AG04449 (cell line): Measurements from ENCODE around the gene LRRTM4.

Experiments used
- CTCF ChIA-PET: fragments of 350-600 bp; formaldehyde crosslinking; extraction: SDS; loops from one replicate; lab custom pipeline; 2021; ENCODE audit warnings: antibody characterized with exemption; lab: Yijun Ruan, JAX
- POLR2A ChIA-PET: fragments of 400-600, 350-600 bp; formaldehyde crosslinking; extraction: SDS; loops from one replicate; lab custom pipeline; 2020; ENCODE audit warnings: antibody characterized with exemption, inconsistent platforms; lab: Yijun Ruan, JAX
- DNase-seq: peaks from one replicate; pipeline ENCODE4 v3.0.0-alpha.2; 2010; ENCODE audit warnings: low read depth, low spot score
- H3K4me3 ChIP-seq: 2 replicates; pipeline ENCODE4 v1.5.1; 2011; ENCODE audit warnings: low read depth, mild to moderate bottlenecking, control low read depth, low read length
- CTCF ChIP-seq: IDR thresholded peaks from one replicate; pipeline ENCODE4 v1.5.1; 2011; ENCODE audit warnings: mild to moderate bottlenecking, moderate library complexity, low read length, control low read depth, inconsistent platforms; ENCODE audit not compliant: insufficient read depth; ENCODE audit errors: missing control alignments

The LRRTM4 gene

GRCh38 chr2:77391119-77391518 is 131.1 kb downstream of the LRRTM4 start:
- no peak for DNase-seq
- POLR2A ChIA-PET: no interaction called here
- CTCF ChIA-PET: no interaction called here

DNA sequence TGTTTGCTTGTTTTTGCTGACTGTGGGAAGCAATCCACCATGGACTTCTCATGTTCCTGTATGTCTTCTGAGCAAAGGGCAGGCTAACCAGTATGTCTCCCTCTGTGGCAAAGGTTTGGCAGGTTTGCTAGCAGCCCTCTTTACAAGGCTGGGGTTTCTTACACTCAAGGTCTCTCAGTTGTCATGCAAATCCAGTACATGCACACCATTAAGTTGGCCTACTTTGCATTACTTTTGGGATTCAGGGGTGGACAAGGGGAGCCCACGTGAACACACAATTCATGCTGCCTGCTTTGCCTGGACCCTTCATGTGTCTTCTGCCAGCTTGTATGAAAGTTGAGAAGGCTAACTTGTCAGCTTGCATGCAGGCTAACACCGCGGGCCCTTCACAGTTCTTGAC is 134.9 kb downstream of the LRRTM4 start:
- POLR2A ChIA-PET: no interaction called here
- CTCF ChIA-PET: no interaction called here
- no peak for TF ChIP-seq CTCF
- no peak for DNase-seq
- no peak overlapping the region for H3K4me3 ChIP-seq

More at GRCh38 chr2:77391119-77391518, 131.1 kb downstream of the LRRTM4 start:
- no peak overlapping the region for H3K4me3 ChIP-seq
- TF ChIP-seq CTCF: no peak

DNA sequence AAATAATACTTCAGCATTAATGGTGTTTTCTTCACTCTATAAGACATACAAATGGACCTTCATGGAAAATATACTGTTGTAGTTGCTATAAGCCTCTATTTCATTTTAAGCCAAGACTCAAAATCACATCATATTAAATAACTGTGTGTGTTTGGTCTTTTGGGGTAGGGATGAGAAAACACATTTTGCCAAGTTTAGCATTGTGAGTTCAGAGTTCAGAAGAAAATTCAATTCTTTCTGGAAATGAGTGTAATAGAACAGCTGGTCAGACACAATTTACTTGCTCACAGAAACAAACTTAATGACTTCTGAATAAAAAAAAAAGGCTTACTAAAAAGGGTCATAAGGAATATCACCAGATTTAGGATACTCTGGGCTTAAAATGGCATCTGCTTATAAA is 149.5 kb downstream of the LRRTM4 start:
- ChIA-PET CTCF (no interaction called here), POLR2A (no interaction called here)
- H3K4me3 ChIP-seq: no peak overlapping the region
- no peak for DNase-seq
- TF ChIP-seq CTCF: no peak

GRCh38 chr2:77370511-77370910 is 151.7 kb downstream of the LRRTM4 start:
- H3K4me3 ChIP-seq: no peak overlapping the region
- TF ChIP-seq CTCF: no peak
- DNase-seq: no peak
- ChIA-PET POLR2A (no interaction called here), CTCF (no interaction called here)

DNA sequence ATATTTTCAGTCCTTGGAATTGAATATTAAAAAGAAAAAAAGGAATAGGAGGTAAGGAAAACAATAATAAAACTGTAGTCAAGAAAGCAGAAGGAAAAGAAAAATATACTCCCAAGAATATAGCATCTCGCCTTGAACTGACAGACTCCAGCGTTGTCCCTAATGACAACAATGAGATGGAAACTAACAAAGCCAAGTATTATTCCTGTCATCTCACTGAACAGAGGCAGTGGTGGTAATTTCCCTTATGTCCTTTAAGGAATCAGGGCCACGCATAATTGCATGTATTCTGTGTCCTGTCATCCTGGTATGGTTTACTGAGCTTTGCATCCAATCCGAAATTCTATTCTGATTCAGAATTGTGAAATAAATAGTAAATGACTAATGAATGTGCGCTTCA is 158.9 kb downstream of the LRRTM4 start:
- POLR2A ChIA-PET: no interaction called here

DNA sequence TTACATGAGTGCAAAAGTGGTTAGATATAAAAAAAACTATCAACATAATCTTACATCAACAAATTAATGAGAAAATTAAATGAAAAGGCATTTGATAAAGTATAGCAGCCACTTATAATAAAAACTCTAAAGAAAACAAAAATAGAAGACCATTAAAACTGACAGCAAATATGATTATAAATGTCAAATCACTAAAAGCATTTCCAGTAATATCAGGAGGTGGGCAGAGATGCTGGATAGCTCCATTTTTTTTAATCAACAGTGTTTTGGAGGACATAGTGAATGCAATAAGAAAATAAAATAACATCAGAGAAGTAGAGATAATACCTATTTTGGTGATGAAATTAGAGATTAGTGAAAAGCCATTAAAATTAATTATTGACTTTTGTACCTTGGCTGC is 173.4 kb downstream of the LRRTM4 start:
- ChIA-PET CTCF (no interaction called here), POLR2A (no interaction called here)
- H3K4me3 ChIP-seq: no peak overlapping the region
- DNase-seq: no peak
- TF ChIP-seq CTCF: no peak

More for the DNA sequence above, 158.9 kb downstream of the LRRTM4 start:
- no peak for DNase-seq
- TF ChIP-seq CTCF: no peak
- H3K4me3 ChIP-seq: no peak overlapping the region
- CTCF ChIA-PET: no interaction called here
